HUDEP-2 (cell line): Measurements from ENCODE around the gene HSPA1L.

Experiments
- DNase-seq, 76 experiments: peaks; one replicate each; lab custom pipeline; 2025; ENCODE audit not compliant: unreplicated experiment in 76 of 76; lab: John Stamatoyannopoulos, UW

Gene HSPA1L

DNA sequence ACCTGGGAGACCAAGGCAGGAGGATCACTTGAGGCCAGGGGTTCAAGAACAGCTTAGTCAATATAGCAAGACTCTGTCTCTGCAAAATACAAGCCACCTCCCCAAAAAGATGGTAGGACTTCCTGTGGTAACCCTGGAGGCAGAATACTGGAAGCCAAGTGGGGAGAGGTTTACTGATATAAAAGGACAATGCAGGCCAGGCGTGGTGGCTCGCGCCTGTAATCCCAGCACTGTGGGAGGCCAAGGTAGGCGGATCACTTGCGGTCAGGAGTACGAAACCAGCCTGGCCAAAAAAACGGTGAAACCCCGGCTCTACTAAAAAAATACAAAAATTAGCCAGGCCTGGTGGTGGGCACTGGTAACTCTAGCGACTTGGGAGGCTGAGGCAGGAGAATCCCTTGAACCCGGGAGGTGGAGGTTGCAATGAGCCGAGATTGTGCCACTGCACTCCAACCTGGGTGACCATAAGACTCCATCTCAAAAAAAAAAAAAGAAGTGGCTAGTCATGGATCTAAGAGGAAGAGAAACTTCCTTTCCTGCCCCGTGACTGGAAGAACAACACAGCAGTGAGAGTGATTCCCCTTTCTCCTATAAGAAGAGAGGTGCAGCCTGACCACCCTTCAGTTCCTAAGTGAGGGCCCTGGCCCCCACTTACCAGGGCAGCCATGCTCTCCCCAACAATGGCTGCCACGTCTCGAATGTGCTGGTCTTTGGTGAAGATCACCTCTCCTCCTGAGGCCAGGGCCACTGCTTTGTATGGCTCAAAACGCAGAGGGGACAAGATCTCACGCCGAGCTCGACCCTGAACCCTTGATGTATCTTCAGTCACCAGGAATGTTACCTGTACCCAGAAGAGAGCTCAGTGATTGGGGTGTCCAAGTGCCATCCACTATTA, 46.5 kb downstream of the HSPA1L start:
- no peak for DNase-seq

DNA sequence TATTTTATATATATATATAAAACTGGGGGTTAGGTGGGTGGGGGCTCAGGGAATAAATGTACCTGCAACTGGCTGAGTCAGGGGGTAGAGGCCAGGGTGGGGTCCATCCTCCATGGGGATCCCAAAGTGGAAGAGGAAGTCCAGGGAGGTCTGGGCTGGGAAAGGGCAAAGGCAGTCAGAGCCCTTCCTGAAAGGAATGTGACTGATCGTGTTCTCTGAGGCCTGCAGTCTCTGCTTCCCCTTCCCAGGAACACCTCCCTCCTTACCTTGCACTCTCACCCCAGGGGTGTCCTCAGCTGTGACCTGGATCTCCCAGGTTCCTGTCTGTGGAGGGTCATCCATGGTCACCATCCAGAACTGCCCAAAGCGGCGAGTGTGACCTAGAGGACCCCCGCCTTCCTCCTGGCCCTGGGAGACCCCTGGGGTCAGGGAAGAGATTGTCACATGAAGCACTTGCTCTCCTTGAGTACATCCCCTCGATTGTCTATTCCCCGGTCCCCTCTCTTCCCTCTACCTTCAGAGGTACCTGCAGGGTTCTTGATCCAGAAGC, 47.9 kb downstream of the HSPA1L start:
- no peak for DNase-seq

DNA sequence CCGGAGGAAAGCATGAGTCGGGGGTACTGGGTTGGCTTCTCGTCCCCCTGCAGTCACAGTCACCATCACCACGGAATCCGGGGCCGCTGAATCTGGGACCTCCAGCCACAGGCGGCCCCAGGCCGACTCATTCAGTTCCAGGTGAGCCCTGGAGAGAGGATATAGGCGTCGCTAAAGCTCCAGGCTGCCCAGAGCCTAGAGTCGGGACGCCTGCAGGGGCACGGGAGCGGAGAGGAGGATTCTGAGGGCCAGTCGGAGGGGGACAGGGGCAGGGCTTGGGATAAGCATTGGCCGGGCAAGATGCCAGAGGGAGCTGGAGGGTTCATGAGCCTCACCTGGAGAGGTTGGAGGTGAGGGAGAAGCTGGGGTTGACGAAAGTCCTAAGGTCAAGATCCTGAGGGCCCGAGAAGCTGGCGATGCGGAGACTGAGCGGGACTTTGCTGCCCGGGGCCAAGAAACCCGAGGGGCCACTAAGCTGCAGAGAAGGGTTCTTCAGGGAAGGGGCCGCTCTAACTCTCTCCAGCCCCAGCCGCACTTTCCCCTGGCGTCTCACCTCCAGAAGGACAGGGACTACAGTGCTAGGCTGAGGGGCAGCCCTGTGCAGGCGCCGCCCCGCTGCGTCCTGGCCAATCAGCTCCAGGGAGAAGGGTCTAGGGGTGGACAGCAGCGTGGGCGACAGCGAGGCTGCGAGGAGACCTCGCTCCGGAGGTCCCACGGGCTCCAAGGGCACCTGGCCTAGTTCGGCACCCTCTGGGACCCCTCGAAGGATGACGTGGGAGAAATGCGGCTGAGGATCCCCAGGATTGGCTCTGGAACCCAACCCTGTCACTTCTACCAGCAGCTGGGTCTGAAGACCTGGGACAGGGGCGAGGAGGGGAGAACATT, 48.9 kb downstream of the HSPA1L start:
- DNase-seq, result no peak

DNA sequence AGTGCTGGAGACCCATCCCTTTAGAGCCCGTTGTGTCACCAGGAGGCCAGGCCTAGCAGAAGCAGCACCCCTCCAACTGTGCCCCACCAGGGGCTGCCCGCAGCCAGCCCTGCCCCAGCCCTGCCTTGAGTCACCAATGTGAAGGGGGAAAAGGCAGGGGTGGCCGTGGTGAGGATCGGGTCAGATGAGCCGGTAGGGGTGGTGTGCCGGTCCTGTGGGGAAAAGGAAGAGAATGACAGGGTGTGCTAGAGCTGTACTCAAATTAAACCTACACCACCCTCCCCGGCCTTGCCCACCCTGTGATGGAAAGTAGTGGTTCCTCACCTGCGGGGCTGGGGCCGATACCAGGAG, 49.5 kb downstream of the HSPA1L start:
- no peak for DNase-seq

DNA sequence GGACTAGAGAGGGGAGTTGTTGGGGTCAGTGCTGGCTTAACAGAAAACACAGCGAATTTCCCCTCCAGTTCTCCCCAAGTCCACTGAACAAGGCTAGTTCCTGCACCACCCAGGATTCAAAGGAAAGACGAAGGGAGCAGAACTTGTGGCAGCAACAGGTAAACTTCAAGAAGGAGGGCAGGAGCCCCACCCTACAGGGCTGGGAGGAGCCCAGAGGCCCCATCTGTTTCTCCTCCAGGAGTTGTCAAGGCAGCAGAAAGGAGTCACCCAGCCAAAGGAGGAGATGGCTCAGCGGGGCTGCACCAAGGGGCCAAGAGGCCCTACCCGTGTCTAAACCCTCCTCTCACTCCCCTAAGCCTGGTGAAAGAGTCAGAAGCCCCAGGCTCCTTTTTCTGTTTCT, 50.9 kb downstream of the HSPA1L start:
- DNase-seq, result no peak

DNA sequence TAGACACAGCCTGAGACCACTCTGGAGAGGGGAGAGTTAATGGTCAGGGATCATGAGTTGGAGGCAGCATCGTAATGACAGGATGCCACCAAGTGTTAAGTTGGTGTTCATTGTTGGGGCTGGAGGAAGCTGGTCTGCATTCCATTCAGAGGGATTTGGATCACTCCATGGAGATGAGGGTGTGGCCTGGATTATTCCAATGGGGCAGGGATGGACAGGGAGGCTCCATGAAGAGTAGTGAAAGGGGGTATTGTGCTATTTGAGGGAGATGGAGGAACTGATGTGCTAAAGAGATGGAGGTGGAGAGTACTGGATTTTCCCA, 51.5 kb downstream of the HSPA1L start:
- DNase-seq, result no peak

DNA sequence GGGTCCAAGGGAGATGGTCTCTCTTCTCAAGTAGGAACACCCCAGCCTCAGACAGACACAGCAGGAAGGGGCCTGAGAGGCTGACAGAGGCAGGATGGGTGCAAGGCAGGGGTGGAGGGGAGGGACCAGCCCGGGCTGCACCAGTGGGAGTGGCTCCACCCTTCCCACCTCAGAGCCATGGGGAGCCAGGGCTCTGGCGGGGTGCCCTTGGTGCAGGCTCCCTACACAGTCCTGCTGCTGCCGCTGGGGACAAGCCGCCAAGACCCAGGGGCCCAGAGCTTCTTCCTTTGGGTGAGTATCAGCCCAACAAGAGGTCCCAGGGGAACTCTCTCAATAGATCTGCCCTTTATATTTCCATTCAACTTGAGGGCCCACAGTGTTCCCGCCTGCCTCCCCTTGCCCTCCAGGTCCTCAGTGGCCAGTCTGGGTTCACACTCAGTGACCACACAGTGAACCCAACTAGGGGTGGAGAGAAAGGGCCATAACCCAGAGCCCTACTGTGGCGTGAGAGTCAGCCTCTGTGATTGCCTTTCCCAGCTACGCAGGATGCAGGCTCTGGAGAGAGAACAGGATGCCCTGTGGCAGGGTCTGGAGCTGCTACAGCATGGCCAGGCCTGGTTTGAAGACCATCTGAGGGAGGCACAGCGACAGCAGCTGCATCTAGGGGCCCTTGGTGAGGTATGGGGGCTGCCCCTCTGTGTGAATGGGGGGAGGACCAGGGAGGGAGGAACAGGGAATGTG, 52.0 kb downstream of the HSPA1L start:
- no peak for DNase-seq

DNA sequence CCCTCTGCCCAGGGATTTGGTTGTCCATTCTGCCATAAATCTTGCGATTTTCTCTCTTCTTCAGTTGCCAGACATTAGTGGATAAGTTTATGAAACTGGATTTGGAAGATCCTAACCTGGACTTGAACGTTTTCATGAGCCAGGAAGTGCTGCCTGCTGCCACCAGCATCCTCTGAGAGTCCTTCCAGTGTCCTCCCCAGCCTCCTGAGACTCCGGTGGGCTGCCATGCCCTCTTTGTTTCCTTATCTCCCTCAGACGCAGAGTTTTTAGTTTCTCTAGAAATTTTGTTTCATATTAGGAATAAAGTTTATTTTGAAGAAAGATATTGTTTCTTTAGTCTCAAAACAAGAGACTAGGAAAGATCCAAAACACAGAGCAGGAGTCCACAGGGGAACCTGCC, 52.7 kb downstream of the HSPA1L start, which contains the start of gene SAPCD1:
Gene SAPCD1 (plus strand): TSS at position 301 of the 400 bp plus-strand sequence. CDS start 399 bp downstream, outside the sequence.
- DNase-seq, result no peak

DNA sequence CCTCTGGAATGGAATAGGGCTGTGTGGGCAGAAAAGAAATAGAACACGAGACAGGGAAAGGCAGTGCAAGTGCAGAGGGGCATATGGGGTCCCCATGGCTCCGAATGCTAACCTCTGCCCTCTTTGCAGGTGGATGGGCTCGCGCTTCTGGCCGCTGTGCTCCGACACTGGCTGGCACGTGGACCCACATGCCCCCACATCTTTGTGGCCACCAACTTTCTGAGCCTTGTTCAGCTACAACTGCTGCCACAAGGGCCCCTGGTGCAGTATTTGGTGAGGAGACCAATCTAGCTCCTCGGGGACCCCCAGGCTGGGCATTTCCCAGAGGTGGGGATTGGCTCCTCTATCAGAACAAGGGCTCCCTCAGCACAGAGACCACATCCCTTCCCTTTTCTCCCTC, 53.7 kb downstream of the HSPA1L start:
- DNase-seq, result no peak

DNA sequence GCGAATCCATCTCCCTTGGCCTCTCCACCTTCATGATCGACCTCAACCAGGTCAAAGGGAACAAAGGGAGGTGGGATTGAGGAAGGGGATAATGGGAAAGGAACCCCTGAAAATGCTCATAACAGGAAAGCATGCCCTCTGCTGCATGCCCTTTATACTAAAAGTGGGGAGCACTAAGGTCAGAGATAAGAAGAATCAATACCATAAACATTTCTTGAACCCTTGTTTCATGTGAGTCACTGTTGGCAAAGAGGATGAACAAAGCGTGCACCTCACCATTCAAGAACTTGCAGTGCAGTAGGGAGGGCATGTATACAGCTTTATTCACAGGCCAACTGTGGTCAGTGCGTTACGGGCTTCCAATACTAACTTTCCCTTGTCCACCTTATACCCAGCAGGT, 54.3 kb downstream of the HSPA1L start:
- no peak for DNase-seq
